NOMO-1 (cell line): Measurements from ENCODE around the gene ZNF436.
"Not testable (repeated sequence)": the region's sequence is repeated elsewhere in the genome, so short reads cannot be mapped to it uniquely, and the experiment has no call there.

Experiments used
- DNase-seq, 2 experiments: peaks; one replicate each; lab custom pipeline; 2025; ENCODE audit not compliant: unreplicated experiment in 2 of 2; lab: John Stamatoyannopoulos, UW

Gene ZNF436

GRCh38 chr1:23330846-23331245 lies 38.8 kb downstream of the ZNF436 start:
- DNase-seq, result no peak

DNA sequence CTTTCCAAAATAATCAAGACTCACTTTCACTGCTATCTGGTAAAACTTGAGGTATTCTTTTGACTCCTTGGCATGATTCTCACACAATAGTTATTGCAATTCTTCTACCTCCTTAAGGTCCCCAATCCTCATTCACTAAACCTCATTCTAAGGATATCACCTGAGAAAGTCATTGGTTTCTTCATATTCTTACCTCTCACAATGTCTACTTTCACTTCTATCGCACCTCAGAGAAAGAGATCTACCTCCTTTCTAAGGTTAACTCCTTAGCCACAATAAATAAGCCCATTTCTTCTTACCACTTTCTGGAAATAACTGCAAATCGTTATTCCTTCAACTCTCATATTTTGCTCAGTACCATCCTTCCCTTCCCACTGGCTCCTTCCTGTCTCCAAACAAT lies 44.2 kb downstream of the ZNF436 start:
- no peak for DNase-seq

DNA sequence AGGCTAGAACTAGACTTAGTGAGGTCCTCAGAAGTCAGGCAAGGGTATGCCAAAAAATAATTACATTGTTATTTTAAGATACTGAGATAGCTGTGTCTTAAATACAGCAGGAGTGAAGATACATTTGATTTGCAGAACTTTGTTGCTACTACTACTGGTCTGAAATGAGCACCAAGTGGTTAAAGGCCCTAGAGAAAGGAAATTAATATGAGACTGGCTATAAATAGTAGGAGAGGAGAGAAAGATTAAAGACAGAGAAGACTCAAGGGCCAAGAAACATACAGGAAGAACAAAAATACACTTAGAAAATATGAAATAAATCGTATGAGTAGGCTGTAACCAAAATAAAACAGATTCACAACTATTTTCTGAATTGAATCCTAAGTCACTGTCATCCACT lies 46.9 kb downstream of the ZNF436 start:
- DNase-seq, result no peak

DNA sequence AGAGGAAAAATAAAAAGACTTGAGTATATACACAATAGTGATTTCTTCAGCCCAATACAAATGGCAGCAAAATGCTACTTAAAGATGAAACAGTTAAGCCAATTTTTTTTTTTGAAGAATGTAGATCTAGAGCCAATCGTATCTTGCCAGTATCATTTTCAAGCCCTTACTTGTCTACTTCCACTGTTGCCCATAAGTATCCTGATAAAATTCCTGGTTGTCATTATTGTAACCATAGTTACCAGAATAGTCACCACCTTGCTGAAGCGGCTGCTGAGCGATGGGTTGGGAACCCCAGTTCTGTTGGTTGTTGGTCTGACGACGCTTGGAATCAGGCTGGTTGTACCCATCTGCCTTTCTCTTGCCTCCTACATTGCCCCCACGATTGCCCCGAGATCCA lies 59.4 kb downstream of the ZNF436 start:
- not testable (repeated sequence) for DNase-seq
